Parathyroid adenoma (tissue), 2 donors: ENCODE results near the gene WDFY2.

Experiments used
- H2AFZ ChIP-seq: fragments of 300-600 bp; sonication (generic); one replicate; pipeline ENCODE4 v1.7.0; 2017; ENCODE audit warnings: antibody characterized with exemption, mild to moderate bottlenecking
- H3K27ac ChIP-seq: fragments of 300-600 bp; sonication (generic); one replicate; pipeline ENCODE4 v1.7.0; 2017
- H3K27me3 ChIP-seq: fragments of 300-600 bp; sonication (generic); one replicate; pipeline ENCODE4 v1.7.0; 2017; ENCODE audit warnings: low read length; ENCODE audit not compliant: control insufficient read depth, insufficient read depth
- H3K36me3 ChIP-seq: fragments of 300-600 bp; sonication (generic); one replicate; pipeline ENCODE4 v1.7.0; 2017; ENCODE audit warnings: low read length; ENCODE audit not compliant: control insufficient read depth, insufficient read depth
- H3K4me1 ChIP-seq: fragments of 300-600 bp; sonication (generic); one replicate; pipeline ENCODE4 v1.7.0; 2017; ENCODE audit warnings: control low read depth
- H3K4me2 ChIP-seq: fragments of 300-600 bp; sonication (generic); one replicate; pipeline ENCODE4 v1.7.0; 2017; ENCODE audit warnings: low read length
- H3K4me3 ChIP-seq: fragments of 300-600 bp; sonication (generic); one replicate; pipeline ENCODE4 v1.7.0; 2017; ENCODE audit warnings: low read depth, low read length
- H3K79me2 ChIP-seq: fragments of 300-600 bp; sonication (generic); one replicate; pipeline ENCODE4 v1.7.0; 2017; ENCODE audit warnings: control low read depth
- H3K9ac ChIP-seq: fragments of 300-600 bp; sonication (generic); one replicate; pipeline ENCODE4 v1.7.0; 2017; ENCODE audit warnings: mild to moderate bottlenecking
- H3K9me3 ChIP-seq: fragments of 300-600 bp; sonication (generic); one replicate; pipeline ENCODE4 v1.7.0; 2017; ENCODE audit warnings: low read length; ENCODE audit not compliant: control insufficient read depth
- CTCF ChIP-seq: fragments of 300-600 bp; sonication (generic); IDR thresholded peaks from one replicate; pipeline ENCODE4 v1.7.0; 2017; ENCODE audit warnings: antibody characterized with exemption, mild to moderate bottlenecking
- donor health status: primary hyperparathyroidism.

Gene WDFY2

GRCh38 chr13:51549593-51549992 lies 34.7 kb upstream of the WDFY2 start:
- Histone ChIP-seq H3K79me2 (no peaks in the 10 kb centered on the region), H3K9ac (no peak overlapping the region)

GRCh38 chr13:51550151-51550550 lies 34.1 kb upstream of the WDFY2 start:
- no peaks in the 10 kb centered on the region for H3K27me3 ChIP-seq
- no peaks in the 10 kb centered on the region for H3K9me3 ChIP-seq
- no peak overlapping the region for H3K27ac ChIP-seq
- peaks cover 6% of the 10 kb centered on the region for H3K4me1 ChIP-seq
- H2AFZ ChIP-seq, result no peak overlapping the region
- no peak overlapping the region for H3K4me2 ChIP-seq
- no peaks in the 10 kb centered on the region for H3K79me2 ChIP-seq
- H3K36me3 ChIP-seq, result no peaks in the 10 kb centered on the region
- no peak overlapping the region for H3K4me3 ChIP-seq
- TF ChIP-seq CTCF, result no peak
- no peak overlapping the region for H3K9ac ChIP-seq

More at GRCh38 chr13:51549593-51549992, 34.7 kb upstream of the WDFY2 start:
- no peak overlapping the region for H3K4me2 ChIP-seq
- H3K27me3 ChIP-seq, result no peaks in the 10 kb centered on the region
- no peak for TF ChIP-seq CTCF
- H3K4me1 ChIP-seq, result peaks cover 6% of the 10 kb centered on the region
- H3K27ac ChIP-seq, result no peak overlapping the region
- H3K9me3 ChIP-seq, result no peaks in the 10 kb centered on the region
- H2AFZ ChIP-seq, result no peak overlapping the region
- H3K36me3 ChIP-seq, result no peaks in the 10 kb centered on the region
- H3K4me3 ChIP-seq, result no peak overlapping the region

- H3K9me3 ChIP-seq, result no peaks in the 10 kb centered on the region
- no peak for TF ChIP-seq CTCF
- H3K27ac ChIP-seq, result peak overlapping the region; percentile 47
- no peak overlapping the region for H3K4me3 ChIP-seq
- peaks cover 6% of the 10 kb centered on the region for H3K4me1 ChIP-seq
- peak overlapping the region; percentile 30 for H3K4me2 ChIP-seq
- H3K79me2 ChIP-seq, result no peaks in the 10 kb centered on the region
- H3K9ac ChIP-seq, result no peak overlapping the region
- no peaks in the 10 kb centered on the region for H3K36me3 ChIP-seq
- no peaks in the 10 kb centered on the region for H3K27me3 ChIP-seq
- H2AFZ ChIP-seq, result no peak overlapping the region
These were observed 32.8 kb upstream of the WDFY2 start for GRCh38 chr13:51551416-51551815.

- peak overlapping the region; percentile 47 for H3K27ac ChIP-seq
- no peaks in the 10 kb centered on the region for H3K9me3 ChIP-seq
- H3K36me3 ChIP-seq, result no peaks in the 10 kb centered on the region
- no peaks in the 10 kb centered on the region for H3K27me3 ChIP-seq
- H3K4me3 ChIP-seq, result peak overlapping the region; percentile 18
- H2AFZ ChIP-seq, result peak overlapping the region; percentile 46
- peaks cover 6% of the 10 kb centered on the region for H3K4me1 ChIP-seq
- no peak overlapping the region for H3K9ac ChIP-seq
- H3K79me2 ChIP-seq, result no peaks in the 10 kb centered on the region
- no peak for TF ChIP-seq CTCF
- peak overlapping the region; percentile 30 for H3K4me2 ChIP-seq
These were observed 32.2 kb upstream of the WDFY2 start for GRCh38 chr13:51552027-51552426.

- H3K9me3 ChIP-seq, result no peaks in the 10 kb centered on the region
- no peaks in the 10 kb centered on the region for H3K79me2 ChIP-seq
- H3K27ac ChIP-seq, result no peak overlapping the region
- H3K4me1 ChIP-seq, result peaks cover 6% of the 10 kb centered on the region
- H3K4me2 ChIP-seq, result no peak overlapping the region
- H3K27me3 ChIP-seq, result no peaks in the 10 kb centered on the region
- no peak overlapping the region for H2AFZ ChIP-seq
- TF ChIP-seq CTCF, result no peak
- no peak overlapping the region for H3K4me3 ChIP-seq
- no peak overlapping the region for H3K9ac ChIP-seq
- no peaks in the 10 kb centered on the region for H3K36me3 ChIP-seq
These were observed 30.7 kb upstream of the WDFY2 start for GRCh38 chr13:51553531-51553930.
